Measurements from ENCODE around the gene CCL17.
"Not testable (repeated sequence)": the region's sequence is repeated elsewhere in the genome, so short reads cannot be mapped to it uniquely, and the experiment has no call there.

CCL17 gene

GRCh38 chr16:57432989-57433388 is 28.4 kb downstream of the CCL17 start:
- H3K4me1 ChIP-seq (ENCODE audit: low read length) = no peaks in the 10 kb centered on the region
- peaks cover 51% of the 10 kb centered on the region for H3K36me3 ChIP-seq (replicated peaks; ENCODE audit: low read depth, low read length)
- H3K9me3 ChIP-seq (ENCODE audit: insufficient read depth, low read length) = no peaks in the 10 kb centered on the region
- H3K27ac ChIP-seq (ENCODE audit: low read length) = no peak overlapping the region
- no peak for TF ChIP-seq EZH2phosphoT487 (IDR thresholded peaks at IDR 0.05; ENCODE audit: low read depth)
- TF ChIP-seq CTCF (IDR thresholded peaks at IDR 0.05; ENCODE audit: low read depth, low read length) = no peak
- H3K27me3 ChIP-seq (ENCODE audit: low read depth, low read length) = no peaks in the 10 kb centered on the region
- no peak overlapping the region for H3K9ac ChIP-seq (ENCODE audit: low read length)
- H4K20me1 ChIP-seq (ENCODE audit: insufficient read depth, low read length) = no peaks in the 10 kb centered on the region
- no peak overlapping the region for H3K4me2 ChIP-seq (ENCODE audit: low read length)
- H3K4me3 ChIP-seq (ENCODE audit: low read length) = no peak overlapping the region
- no peaks in the 10 kb centered on the region for H3K79me2 ChIP-seq (ENCODE audit: low read length)
- no peak overlapping the region for H2AFZ ChIP-seq (ENCODE audit: low read depth, low read length)

DNA sequence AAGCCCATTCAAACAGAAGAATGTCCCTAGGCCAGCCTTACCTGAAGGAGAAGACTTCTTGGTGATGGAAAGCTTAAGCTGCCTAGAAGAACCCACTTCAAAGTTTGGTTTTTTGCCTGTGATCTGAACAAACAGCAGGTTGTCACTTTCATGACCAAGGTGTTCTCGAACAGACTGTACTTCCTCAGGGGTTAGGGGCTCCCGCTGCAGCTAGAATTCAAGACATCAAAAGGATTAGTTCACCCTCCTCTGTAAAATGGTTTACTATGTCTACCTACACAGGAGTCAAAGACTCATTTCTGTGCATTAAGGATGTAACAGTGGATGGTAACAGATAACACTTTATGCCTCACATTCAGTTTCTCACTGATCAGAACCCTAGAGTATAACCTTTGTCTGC is 29.4 kb downstream of the CCL17 start:
- no peak overlapping the region for H3K4me2 ChIP-seq (ENCODE audit: low read length)
- H3K27ac ChIP-seq (ENCODE audit: low read length) = no peak overlapping the region
- H4K20me1 ChIP-seq (ENCODE audit: insufficient read depth, low read length) = no peaks in the 10 kb centered on the region
- H3K79me2 ChIP-seq (ENCODE audit: low read length) = no peaks in the 10 kb centered on the region
- no peaks in the 10 kb centered on the region for H3K9me3 ChIP-seq (ENCODE audit: insufficient read depth, low read length)
- H3K4me1 ChIP-seq (ENCODE audit: low read length) = no peaks in the 10 kb centered on the region
- H3K36me3 ChIP-seq (replicated peaks; ENCODE audit: low read depth, low read length) = peaks cover 50% of the 10 kb centered on the region
- H3K4me3 ChIP-seq (ENCODE audit: low read length) = no peak overlapping the region
- no peak overlapping the region for H3K9ac ChIP-seq (ENCODE audit: low read length)
- TF ChIP-seq EZH2phosphoT487 (IDR thresholded peaks at IDR 0.05; ENCODE audit: low read depth) = no peak
- H3K27me3 ChIP-seq (ENCODE audit: low read depth, low read length) = no peaks in the 10 kb centered on the region
- no peak overlapping the region for H2AFZ ChIP-seq (ENCODE audit: low read depth, low read length)

DNA sequence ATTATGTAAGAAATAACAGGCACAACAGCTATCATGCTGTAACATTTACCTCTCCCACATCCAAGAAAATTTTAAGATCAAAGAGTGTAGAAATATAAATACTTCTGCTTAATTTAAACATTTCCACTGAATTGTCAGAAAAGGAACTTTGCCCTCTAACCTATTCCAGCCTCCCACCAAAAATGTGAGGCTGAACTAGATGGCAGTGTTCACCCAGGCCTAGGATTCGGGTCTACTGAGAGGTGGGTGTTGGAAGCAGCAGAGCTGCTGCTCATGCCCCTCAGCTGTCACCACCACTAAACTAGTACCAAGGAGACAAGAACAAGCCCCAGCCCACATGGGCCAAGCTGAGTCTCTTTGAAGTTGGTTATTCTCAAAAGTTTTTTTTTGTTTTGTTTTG is 31.3 kb downstream of the CCL17 start:
- Histone ChIP-seq H2AFZ (ENCODE audit: low read depth, low read length) (no peak overlapping the region), H3K9ac (ENCODE audit: low read length) (no peak overlapping the region), H3K27me3 (ENCODE audit: low read depth, low read length) (no peaks in the 10 kb centered on the region), H3K36me3 (replicated peaks; ENCODE audit: low read depth, low read length) (peaks cover 44% of the 10 kb centered on the region), H4K20me1 (ENCODE audit: insufficient read depth, low read length) (no peaks in the 10 kb centered on the region), H3K4me3 (ENCODE audit: low read length) (no peak overlapping the region), H3K9me3 (ENCODE audit: insufficient read depth, low read length) (no peaks in the 10 kb centered on the region), H3K27ac (ENCODE audit: low read length) (no peak overlapping the region), H3K79me2 (ENCODE audit: low read length) (no peaks in the 10 kb centered on the region), H3K4me1 (ENCODE audit: low read length) (no peaks in the 10 kb centered on the region), H3K4me2 (ENCODE audit: low read length) (no peak overlapping the region)
- TF ChIP-seq EZH2phosphoT487 (IDR thresholded peaks at IDR 0.05; ENCODE audit: low read depth) (no peak), CTCF (IDR thresholded peaks at IDR 0.05; ENCODE audit: low read depth, low read length) (no peak)

DNA sequence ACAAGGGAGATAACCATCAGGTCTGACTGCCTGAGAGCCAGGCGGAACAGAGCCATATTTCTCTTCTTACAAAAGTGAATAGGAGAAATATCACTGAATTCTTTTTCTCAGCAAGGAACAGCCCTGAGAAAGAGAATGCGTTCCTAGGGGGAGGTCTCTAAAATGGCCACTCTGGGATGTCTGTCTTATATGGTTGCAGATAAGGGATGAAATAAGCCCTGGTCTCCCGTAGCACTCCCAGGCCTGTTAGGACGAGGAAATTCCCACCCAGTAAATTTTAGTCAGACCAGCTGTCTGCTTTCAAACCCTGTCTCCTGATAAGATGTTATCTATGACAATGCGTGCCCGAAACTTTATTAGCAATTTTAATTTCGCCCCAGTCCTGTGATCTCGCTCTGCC is 35.4 kb downstream of the CCL17 start:
- not testable (repeated sequence) for H3K4me2 ChIP-seq (ENCODE audit: low read length); H3K4me1 ChIP-seq (ENCODE audit: low read length); H3K9me3 ChIP-seq (ENCODE audit: insufficient read depth, low read length); H3K27me3 ChIP-seq (ENCODE audit: low read depth, low read length); H3K4me3 ChIP-seq (ENCODE audit: low read length); H4K20me1 ChIP-seq (ENCODE audit: insufficient read depth, low read length); H2AFZ ChIP-seq (ENCODE audit: low read depth, low read length); H3K27ac ChIP-seq (ENCODE audit: low read length); H3K9ac ChIP-seq (ENCODE audit: low read length)
- Histone ChIP-seq H3K79me2 (ENCODE audit: low read length) (peaks cover 17% of the 10 kb centered on the region), H3K36me3 (replicated peaks; ENCODE audit: low read depth, low read length) (peaks cover 18% of the 10 kb centered on the region)

DNA sequence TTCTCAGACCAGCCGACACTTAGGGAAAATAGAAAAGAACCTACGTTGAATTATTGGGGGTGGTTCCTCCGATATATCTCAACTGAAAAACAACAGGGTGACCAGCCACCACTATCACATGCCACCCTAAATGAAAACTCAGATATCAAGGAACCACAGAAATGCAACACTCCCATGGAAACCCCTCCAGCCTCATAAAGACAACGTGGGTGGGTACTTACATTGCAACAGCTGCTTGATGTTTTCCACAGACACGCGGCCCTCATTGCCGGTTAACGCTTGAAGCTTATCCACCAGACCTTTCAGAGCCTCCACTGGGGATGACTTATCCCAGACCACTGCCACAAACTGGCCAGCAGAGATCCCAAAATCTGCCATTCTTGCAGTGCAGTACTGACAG is 36.0 kb downstream of the CCL17 start:
- Histone ChIP-seq H3K36me3 (replicated peaks; ENCODE audit: low read depth, low read length) (peaks cover 15% of the 10 kb centered on the region), H3K79me2 (ENCODE audit: low read length) (peaks cover 23% of the 10 kb centered on the region)
- not testable (repeated sequence) for H3K27ac ChIP-seq (ENCODE audit: low read length); H3K9ac ChIP-seq (ENCODE audit: low read length); H3K4me2 ChIP-seq (ENCODE audit: low read length); H3K4me1 ChIP-seq (ENCODE audit: low read length); H3K27me3 ChIP-seq (ENCODE audit: low read depth, low read length); H2AFZ ChIP-seq (ENCODE audit: low read depth, low read length); H3K9me3 ChIP-seq (ENCODE audit: insufficient read depth, low read length); H4K20me1 ChIP-seq (ENCODE audit: insufficient read depth, low read length); H3K4me3 ChIP-seq (ENCODE audit: low read length)
